Mucosa of descending colon (tissue), 3 donors: ENCODE results near the gene VIT. TPM values are rescaled to one million over a fixed set of nuclear protein-coding genes. Genes with fewer than 3 reads are reported as not detected.

Experiments
- ATAC-seq: fragments of 200-7000 bp; cut with Tn5 transposase; one replicate; pipeline ENCODE4 v1.9.1; 2020; ENCODE audit warnings: mild to moderate bottlenecking, moderate library complexity
- DNase-seq, 3 donors: peaks; one replicate each; pipeline ENCODE4 v3.0.0-alpha.2; 2020
- H3K36me3 ChIP-seq: fragments of 200-600 bp; one replicate; pipeline ENCODE4 v1.8.0; 2021; ENCODE audit warnings: low read depth, mild to moderate bottlenecking
- H3K4me1 ChIP-seq: fragments of 200-600 bp; one replicate; pipeline ENCODE4 v1.8.0; 2021; ENCODE audit warnings: low read depth, mild to moderate bottlenecking
- H3K4me3 ChIP-seq: fragments of 200-600 bp; one replicate; pipeline ENCODE4 v1.8.0; 2021; ENCODE audit warnings: mild to moderate bottlenecking
- H3K9me3 ChIP-seq: fragments of 200-600 bp; one replicate; pipeline ENCODE4 v1.8.0; 2021; ENCODE audit warnings: mild to moderate bottlenecking
- intact Hi-C, 2 donors: fragments of 100-400 bp; cut with DNase I in 1 of 2; cut with micrococcal nuclease in 1 of 2; formaldehyde crosslinking; loops; one replicate each; pipeline versions ENCODE4 v1.11.0 to v1.11.1; 2022; cut with DNase I, micrococcal nuclease
- total RNA-seq, 3 donors: library from RNA; stranded (reverse); fragmentation: NEBNext Ultra II Directional in 2 of 3; extraction: Animal tissue kit (Norgen Biotek cat#: 25700) in 2 of 3; gene quantifications; one replicate each; pipeline versions ENCODE4 v1.2.1 to v1.2.4, GENCODE V29; 2021 to 2023
- TF ChIP-seq, protein P1 (sequence below): fragments of 200-600 bp; IDR thresholded peaks from one replicate; pipeline ENCODE4 v1.8.0; 2022; ENCODE audit warnings: antibody characterized with exemption, mild to moderate bottlenecking
- donor health status: DM: no; HTN: no; CAD: no; lungs with moderate emphysema.
- donor health status: DM: no; HTN: no; CAD: no.
- donor health status: DM: no; HTN: yes; CAD: no.

Gene VIT
- total RNA-seq, 3 donors from 2014 or later, result 1.3 to 3.5 TPM; not detected in 1

DNA sequence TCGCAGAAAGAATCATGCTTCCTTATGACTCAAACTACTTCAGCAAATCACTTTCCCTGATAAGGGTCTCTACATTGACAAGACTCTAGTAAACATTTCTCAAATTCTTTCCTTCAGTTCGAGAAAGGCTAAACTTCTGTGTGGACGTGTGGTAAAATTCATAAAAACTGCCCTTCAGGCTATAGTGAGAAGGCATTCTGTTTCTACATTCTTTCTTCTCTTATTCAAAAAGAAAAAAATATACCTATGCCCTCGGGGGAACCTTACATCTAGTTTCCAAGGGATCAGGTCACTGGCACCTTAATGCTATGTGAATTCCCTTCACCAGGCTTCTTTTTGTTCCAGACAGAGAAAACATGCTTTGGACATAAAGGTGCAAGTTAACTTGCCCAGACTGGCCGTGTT lies 4.9 kb downstream of the VIT start:
- intact Hi-C loops, result no loop called here
- ATAC-seq (no peak), DNase-seq (no peak)
- Histone ChIP-seq H3K4me3 (no peak overlapping the region), H3K36me3 (no peaks in the 10 kb centered on the region), H3K4me1 (no peaks in the 10 kb centered on the region), H3K9me3 (no peaks in the 10 kb centered on the region)
- TF ChIP-seq, protein P1, sequence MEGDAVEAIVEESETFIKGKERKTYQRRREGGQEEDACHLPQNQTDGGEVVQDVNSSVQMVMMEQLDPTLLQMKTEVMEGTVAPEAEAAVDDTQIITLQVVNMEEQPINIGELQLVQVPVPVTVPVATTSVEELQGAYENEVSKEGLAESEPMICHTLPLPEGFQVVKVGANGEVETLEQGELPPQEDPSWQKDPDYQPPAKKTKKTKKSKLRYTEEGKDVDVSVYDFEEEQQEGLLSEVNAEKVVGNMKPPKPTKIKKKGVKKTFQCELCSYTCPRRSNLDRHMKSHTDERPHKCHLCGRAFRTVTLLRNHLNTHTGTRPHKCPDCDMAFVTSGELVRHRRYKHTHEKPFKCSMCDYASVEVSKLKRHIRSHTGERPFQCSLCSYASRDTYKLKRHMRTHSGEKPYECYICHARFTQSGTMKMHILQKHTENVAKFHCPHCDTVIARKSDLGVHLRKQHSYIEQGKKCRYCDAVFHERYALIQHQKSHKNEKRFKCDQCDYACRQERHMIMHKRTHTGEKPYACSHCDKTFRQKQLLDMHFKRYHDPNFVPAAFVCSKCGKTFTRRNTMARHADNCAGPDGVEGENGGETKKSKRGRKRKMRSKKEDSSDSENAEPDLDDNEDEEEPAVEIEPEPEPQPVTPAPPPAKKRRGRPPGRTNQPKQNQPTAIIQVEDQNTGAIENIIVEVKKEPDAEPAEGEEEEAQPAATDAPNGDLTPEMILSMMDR, result no peak

DNA sequence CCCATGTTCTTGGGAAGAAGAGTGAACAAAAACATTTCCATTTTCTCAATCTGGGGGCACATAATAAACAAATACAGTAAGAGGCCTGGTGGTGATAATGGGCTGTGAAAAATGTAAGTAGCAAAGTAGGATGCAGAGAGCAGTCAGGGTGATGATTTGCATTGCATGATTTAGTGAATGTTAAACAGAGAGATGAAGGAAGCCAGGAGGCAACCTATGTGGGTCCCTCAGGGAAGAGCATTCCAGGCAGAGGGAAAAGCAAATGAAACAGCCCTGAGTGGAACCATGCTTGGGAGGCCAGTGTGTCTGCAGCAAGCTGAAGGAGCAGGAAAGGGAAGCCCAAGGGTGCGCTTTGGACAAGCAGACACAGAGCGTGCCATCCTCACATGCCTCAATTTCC lies 5.4 kb downstream of the VIT start:
- intact Hi-C loops, result no loop called here
- TF ChIP-seq, protein P1, result no peak
- no peaks in the 10 kb centered on the region for H3K4me1 ChIP-seq
- H3K4me3 ChIP-seq, result no peak overlapping the region
- DNase-seq (no peak), ATAC-seq (no peak)
- H3K9me3 ChIP-seq, result no peaks in the 10 kb centered on the region
- no peaks in the 10 kb centered on the region for H3K36me3 ChIP-seq

DNA sequence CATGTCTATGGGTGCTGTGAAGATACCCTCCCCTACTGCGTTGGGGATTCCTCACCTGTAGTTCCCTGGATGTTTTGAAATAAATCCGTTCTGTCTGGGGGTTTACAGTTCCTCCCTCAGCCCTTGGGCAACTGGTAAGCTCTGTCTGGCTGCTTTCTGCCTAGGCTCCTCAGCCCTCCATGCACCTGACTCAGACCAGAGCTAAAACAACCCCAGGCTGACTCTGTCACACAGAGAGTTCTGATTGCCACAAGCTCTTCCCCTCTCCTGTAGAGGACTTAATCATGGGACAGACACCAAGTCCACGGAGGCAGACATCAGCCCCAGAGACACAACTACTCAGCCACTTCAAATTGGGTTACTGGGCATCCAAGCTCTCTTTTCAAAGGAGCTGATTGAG lies 6.3 kb downstream of the VIT start:
- TF ChIP-seq, protein P1, result no peak
- no peak for ATAC-seq
- no peaks in the 10 kb centered on the region for H3K9me3 ChIP-seq
- no peak for DNase-seq
- H3K36me3 ChIP-seq, result no peaks in the 10 kb centered on the region
- no peak overlapping the region for H3K4me3 ChIP-seq
- no peaks in the 10 kb centered on the region for H3K4me1 ChIP-seq
- intact Hi-C loops, result no loop called here

DNA sequence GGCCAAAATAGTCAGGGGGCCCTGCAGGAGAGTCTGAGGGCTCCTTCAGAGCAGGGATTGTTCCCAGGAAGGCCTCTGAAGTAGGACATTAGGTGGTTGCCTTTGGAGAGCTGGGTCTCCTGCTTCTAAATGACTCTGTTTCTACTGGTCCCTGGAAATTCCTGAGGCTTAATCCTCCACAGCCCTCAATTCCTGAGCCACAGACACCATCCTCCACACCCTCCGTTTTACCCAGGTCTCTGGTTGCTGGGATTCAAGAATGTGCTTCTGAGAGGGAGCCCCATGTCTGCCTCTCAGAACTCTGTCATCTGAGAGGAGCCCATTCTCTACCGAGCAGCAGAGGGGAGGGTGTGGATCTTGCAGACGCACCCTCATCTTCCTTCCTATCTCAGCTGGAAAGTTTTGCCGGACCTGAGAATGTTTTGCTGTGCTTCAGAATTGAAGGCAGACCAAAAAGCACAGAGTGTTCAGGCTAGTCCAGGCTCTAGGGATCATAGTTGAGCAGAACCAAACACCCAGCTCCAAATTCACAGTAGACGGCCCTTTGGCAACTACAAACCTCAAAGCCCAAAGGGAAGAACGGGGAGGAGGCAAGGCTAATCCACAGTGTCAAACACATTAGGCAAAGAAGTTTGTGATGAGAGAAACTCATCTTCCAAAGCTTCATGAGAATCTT lies 8.1 kb downstream of the VIT start:
- TF ChIP-seq, protein P1, result no peak
- no peak overlapping the region for H3K4me3 ChIP-seq
- no peak for DNase-seq
- H3K4me1 ChIP-seq, result no peaks in the 10 kb centered on the region
- ATAC-seq, result peak; percentile 32
- no peaks in the 10 kb centered on the region for H3K9me3 ChIP-seq
- H3K36me3 ChIP-seq, result no peaks in the 10 kb centered on the region
- intact Hi-C loops, result no loop called here

DNA sequence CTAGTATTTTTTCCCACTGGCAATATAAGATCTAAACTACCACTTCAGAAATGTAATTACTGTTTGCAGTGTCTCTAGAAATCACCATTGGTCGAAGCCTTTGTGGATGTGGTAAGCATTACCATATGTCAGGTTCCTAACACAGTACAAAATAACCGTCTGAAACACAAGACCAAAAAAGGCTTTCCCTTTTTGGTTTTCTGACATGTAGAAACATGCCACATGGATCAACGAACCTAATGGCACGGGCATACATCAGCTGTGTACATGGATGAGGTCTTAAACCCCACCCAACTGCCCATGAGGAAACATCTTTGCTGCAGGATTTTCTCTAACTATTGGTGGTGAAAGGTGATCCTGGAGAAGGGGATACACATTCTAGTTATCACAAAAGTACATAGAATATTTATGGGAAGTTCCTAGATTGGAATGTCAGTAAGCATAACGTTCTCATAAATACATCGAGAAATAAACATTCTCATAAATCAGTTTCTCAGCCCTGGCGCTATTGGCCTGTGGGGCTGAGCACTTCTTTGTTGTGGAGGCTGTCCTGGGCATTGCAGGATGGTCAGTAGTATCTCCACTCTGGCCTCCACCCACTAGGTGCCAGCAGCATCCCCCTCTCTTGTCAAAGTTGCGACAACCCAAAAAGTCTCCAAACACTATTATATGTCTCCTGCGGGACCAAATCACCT lies 9.0 kb downstream of the VIT start:
- ATAC-seq, result no peak
- no peaks in the 10 kb centered on the region for H3K36me3 ChIP-seq
- H3K9me3 ChIP-seq, result peaks cover under 1% of the 10 kb centered on the region
- DNase-seq, result no peak
- no peaks in the 10 kb centered on the region for H3K4me1 ChIP-seq
- TF ChIP-seq, protein P1, result no peak
- intact Hi-C loops, result no loop called here
- no peak overlapping the region for H3K4me3 ChIP-seq
